HEK293T (cell line): ENCODE results near the gene TOX4.

Experiments
- CTBP1 ChIP-seq: fragments of 450-650 bp; IDR thresholded peaks from 2 replicates; pipeline ENCODE4 v1.6.1; 2016; ENCODE audit warnings: borderline replicate concordance
- FOXA1 ChIP-seq: fragments of 450-650 bp; IDR thresholded peaks from 2 replicates; pipeline ENCODE4 v1.6.1; 2016; ENCODE audit warnings: mild to moderate bottlenecking
- FOXK2 ChIP-seq: fragments of 450-650 bp; IDR thresholded peaks from 2 replicates; pipeline ENCODE4 v1.6.1; 2016; ENCODE audit warnings: mild to moderate bottlenecking
- FOXM1 ChIP-seq: fragments of 450-650 bp; IDR thresholded peaks from 2 replicates; pipeline ENCODE4 v1.6.1; 2017; ENCODE audit warnings: mild to moderate bottlenecking, borderline replicate concordance
- HDGF ChIP-seq: fragments of 450-650 bp; IDR thresholded peaks from 2 replicates; pipeline ENCODE4 v1.6.1; 2017; ENCODE audit warnings: antibody characterized with exemption, borderline replicate concordance
- PKNOX1 ChIP-seq: fragments of 450-650 bp; IDR thresholded peaks from 2 replicates; pipeline ENCODE4 v1.6.1; 2016
- SP1 ChIP-seq: fragments of 450-650 bp; IDR thresholded peaks from 2 replicates; pipeline ENCODE4 v1.6.1; 2017

DNA sequence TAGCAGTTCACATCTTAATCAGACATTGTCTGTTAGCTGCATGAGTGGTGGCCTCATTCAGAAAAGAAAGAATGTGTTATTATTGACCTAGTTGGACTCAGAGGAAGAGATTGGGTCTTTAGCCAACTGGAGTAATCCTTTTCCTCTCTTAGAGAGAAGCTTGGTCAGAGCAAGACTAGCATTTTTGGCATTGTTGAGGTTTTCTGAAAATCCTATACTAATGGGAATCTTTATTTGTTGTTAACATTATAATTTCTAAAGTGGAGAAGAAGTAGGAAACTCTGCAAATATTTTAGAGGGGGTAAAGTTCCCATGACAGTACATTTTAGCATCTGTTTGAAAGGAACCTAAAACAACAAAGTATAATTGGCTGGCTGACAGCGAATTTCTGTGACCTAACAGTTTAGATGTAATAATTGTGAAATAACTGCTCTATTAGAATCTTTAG is 9.7 kb downstream of the TOX4 start:
- TF ChIP-seq PKNOX1, result no peak
- TF ChIP-seq SP1, result no peak
- TF ChIP-seq HDGF, result no peak
- no peak for TF ChIP-seq FOXM1
- no peak for TF ChIP-seq CTBP1
- no peak for TF ChIP-seq FOXA1
- TF ChIP-seq FOXK2, result no peak
